Measurements from ENCODE around the gene WHRN.

WHRN gene

GRCh38 chr9:114378883-114379282, 126.4 kb downstream of the WHRN start:
- no peak for TF ChIP-seq CTCF (conservative IDR thresholded peaks at IDR 0.05; ENCODE audit: low read depth, low read length)
- no peak overlapping the region for H3K4me3 ChIP-seq (ENCODE audit: low read depth, low read length)
- no peak for DNase-seq (ENCODE audit: low read depth)

GRCh38 chr9:114378016-114378415, 127.3 kb downstream of the WHRN start:
- no peak for DNase-seq (ENCODE audit: low read depth)
- no peak overlapping the region for H3K4me3 ChIP-seq (ENCODE audit: low read depth, low read length)
- TF ChIP-seq CTCF (conservative IDR thresholded peaks at IDR 0.05; ENCODE audit: low read depth, low read length) = no peak

GRCh38 chr9:114376586-114377445, 128.5 kb downstream of the WHRN start:
- TF ChIP-seq CTCF (conservative IDR thresholded peaks at IDR 0.05; ENCODE audit: low read depth, low read length) = no peak
- DNase-seq (ENCODE audit: low read depth) = no peak
- H3K4me3 ChIP-seq (ENCODE audit: low read depth, low read length) = no peak overlapping the region

- no peak for TF ChIP-seq CTCF (conservative IDR thresholded peaks at IDR 0.05; ENCODE audit: low read depth, low read length)
- no peak for DNase-seq (ENCODE audit: low read depth)
- no peak overlapping the region for H3K4me3 ChIP-seq (ENCODE audit: low read depth, low read length)
Measured at GRCh38 chr9:114375386-114376175, 129.7 kb downstream of the WHRN start.

GRCh38 chr9:114374936-114375335, 130.3 kb downstream of the WHRN start:
- no peak for TF ChIP-seq CTCF (conservative IDR thresholded peaks at IDR 0.05; ENCODE audit: low read depth, low read length)
- no peak for DNase-seq (ENCODE audit: low read depth)
- no peak overlapping the region for H3K4me3 ChIP-seq (ENCODE audit: low read depth, low read length)

- no peak for DNase-seq (ENCODE audit: low read depth)
- no peak overlapping the region for H3K4me3 ChIP-seq (ENCODE audit: low read depth, low read length)
- TF ChIP-seq CTCF (conservative IDR thresholded peaks at IDR 0.05; ENCODE audit: low read depth, low read length) = no peak
Measured at GRCh38 chr9:114373960-114374730, 131.1 kb downstream of the WHRN start.

All from choroid plexus epithelial cell (primary cell).